Tibial artery (tissue), 4 donors: ENCODE data around the gene POT1.

ENCODE experiments used
- DNase-seq, 2 donors: peaks; one replicate each; pipeline ENCODE4 v3.0.0-alpha.2; 2019
- H3K27ac ChIP-seq, 2 donors: fragments of 200-600 bp; sonication (generic) in 1 of 2; 1 replicate in 1 of 2; 2 replicates in 1 of 2; pipeline ENCODE4 v1.5.1; 2018 to 2019; ENCODE audit warnings: mild to moderate bottlenecking in 1 of 2
- H3K27me3 ChIP-seq, 2 donors: fragments of 200-600 bp; sonication (generic) in 1 of 2; one replicate each; pipeline versions ENCODE4 v1.5.1 to v1.6.0; 2016 to 2019
- H3K36me3 ChIP-seq, 3 donors: fragments of 200-600 bp; sonication (generic) in 2 of 3; one replicate each; pipeline ENCODE4 v1.5.1; 2016 to 2019; ENCODE audit warnings: mild to moderate bottlenecking in 2 of 3
- H3K4me1 ChIP-seq, 4 donors: fragments of 200-600 bp; sonication (generic) in 2 of 4; 1 replicate in 3 of 4; 2 replicates in 1 of 4; pipeline ENCODE4 v1.5.1; 2016 to 2019
- H3K4me3 ChIP-seq, 2 donors: fragments of 200-600 bp; sonication (generic) in 1 of 2; 1 replicate in 1 of 2; 2 replicates in 1 of 2; pipeline ENCODE4 v1.5.1; 2018 to 2019; ENCODE audit warnings: mild to moderate bottlenecking in 2 of 2
- H3K9me3 ChIP-seq, 3 donors: fragments of 200-600 bp; sonication (generic) in 1 of 3; one replicate each; pipeline ENCODE4 v1.5.1; 2016 to 2019
- CTCF ChIP-seq, 2 experiments: fragments of 200-600 bp in 1 of 2; fragments of 450-650 bp in 1 of 2; IDR thresholded peaks; one replicate each; pipeline ENCODE4 v1.5.1; 2017 to 2019; ENCODE audit warnings: antibody characterized with exemption in 2 of 2, mild to moderate bottlenecking in 1 of 2, moderate library complexity in 1 of 2
- intact Hi-C: fragments of 100-400 bp; cut with DNase I; formaldehyde crosslinking; loops from one replicate; pipeline ENCODE4 v1.15.0; 2023; ENCODE audit warnings: low total_unique reads

POT1 gene

DNA sequence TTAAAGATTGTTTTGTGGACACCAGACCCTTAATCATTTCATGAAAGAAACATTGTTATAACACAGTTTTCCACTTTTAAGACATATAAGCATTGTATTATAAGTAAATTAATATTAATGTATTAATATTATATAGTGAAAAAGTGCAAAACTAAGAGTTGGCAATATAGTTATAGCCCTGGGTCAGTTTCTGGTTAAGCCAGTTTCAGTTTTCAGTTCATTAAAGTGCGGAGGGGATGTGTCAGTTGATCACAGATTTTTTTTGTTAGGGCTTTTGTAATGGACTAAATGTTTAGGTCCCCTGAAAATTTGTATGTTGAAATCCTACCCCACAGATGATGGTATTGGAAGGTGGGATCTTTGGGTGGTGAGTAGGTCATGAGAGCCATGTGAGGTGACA is 118.3 kb downstream of the POT1 start:
- Histone ChIP-seq H3K4me1 (no peaks in the 10 kb centered on the region), H3K36me3 (no peaks in the 10 kb centered on the region), H3K27me3 (no peaks in the 10 kb centered on the region), H3K9me3 (no peaks in the 10 kb centered on the region), H3K27ac (no peak overlapping the region), H3K4me3 (no peak overlapping the region)
- intact Hi-C loops = no loop called here
- no peak for DNase-seq
- no peak for TF ChIP-seq CTCF (IDR thresholded peaks at IDR 0.05)

GRCh38 chr7:124810605-124811004 is 119.0 kb downstream of the POT1 start:
- Histone ChIP-seq H3K9me3 (no peaks in the 10 kb centered on the region), H3K27me3 (no peaks in the 10 kb centered on the region), H3K36me3 (no peaks in the 10 kb centered on the region), H3K27ac (no peak overlapping the region), H3K4me1 (no peaks in the 10 kb centered on the region), H3K4me3 (no peak overlapping the region)
- TF ChIP-seq CTCF (IDR thresholded peaks at IDR 0.05) = no peak
- intact Hi-C loops = no loop called here
- no peak for DNase-seq

GRCh38 chr7:124808206-124808605 is 121.4 kb downstream of the POT1 start:
- Histone ChIP-seq H3K27ac (no peak overlapping the region), H3K4me3 (no peak overlapping the region), H3K9me3 (no peaks in the 10 kb centered on the region), H3K4me1 (no peaks in the 10 kb centered on the region), H3K27me3 (no peaks in the 10 kb centered on the region), H3K36me3 (no peaks in the 10 kb centered on the region)
- intact Hi-C loops = no loop called here
- TF ChIP-seq CTCF (IDR thresholded peaks at IDR 0.05) = no peak
- no peak for DNase-seq

GRCh38 chr7:124801330-124801895 is 128.2 kb downstream of the POT1 start:
- Histone ChIP-seq H3K9me3 (no peaks in the 10 kb centered on the region), H3K36me3 (no peaks in the 10 kb centered on the region), H3K4me3 (no peak overlapping the region), H3K27ac (no peak overlapping the region), H3K27me3 (peaks cover 0 to 4% of the 10 kb centered on the region in 2 donors), H3K4me1 (no peaks in the 10 kb centered on the region)
- no peak for TF ChIP-seq CTCF (IDR thresholded peaks at IDR 0.05)
- no peak for DNase-seq
- intact Hi-C loops = no loop called here

GRCh38 chr7:124800386-124800785 is 129.2 kb downstream of the POT1 start:
- no peaks in the 10 kb centered on the region for H3K36me3 ChIP-seq

More at GRCh38 chr7:124800386-124800785, 129.2 kb downstream of the POT1 start:
- no peak for DNase-seq
- H3K9me3 ChIP-seq = no peaks in the 10 kb centered on the region
- peaks cover 0 to 4% of the 10 kb centered on the region in 2 donors for H3K27me3 ChIP-seq
- no peaks in the 10 kb centered on the region for H3K4me1 ChIP-seq
- H3K27ac ChIP-seq = no peak overlapping the region
- intact Hi-C loops = no loop called here
- H3K4me3 ChIP-seq = no peak overlapping the region
- TF ChIP-seq CTCF (IDR thresholded peaks at IDR 0.05) = no peak
